IMR-90 (cell line): ENCODE data around the gene USH1G.

ENCODE experiments used
- BHLHE40 ChIP-seq: fragments of 150-350 bp; IDR thresholded peaks from 2 replicates; pipeline ENCODE4 v1.6.1; 2016; ENCODE audit warnings: mild to moderate bottlenecking, low read depth, low read length
- RAD21 ChIP-seq: IDR thresholded peaks from 2 replicates; pipeline ENCODE4 v1.6.1; 2012; ENCODE audit warnings: low read length, improper control_type of control experiment
- RFX5 ChIP-seq: IDR thresholded peaks from 2 replicates; pipeline ENCODE4 v1.8.0; 2012; ENCODE audit warnings: low read depth, mild to moderate bottlenecking, low read length, moderate library complexity
- SMC3 ChIP-seq: fragments of 150-350 bp; IDR thresholded peaks from 2 replicates; pipeline ENCODE4 v1.6.1; 2016; ENCODE audit warnings: low read depth, mild to moderate bottlenecking, antibody characterized with exemption, low read length, moderate library complexity
- TF ChIP-seq, protein P1 (sequence below): conservative IDR thresholded peaks from 2 replicates; pipeline ENCODE4 v1.5.1; 2012; ENCODE audit warnings: mild to moderate bottlenecking, low read depth, low read length, improper control_type of control experiment
- TF ChIP-seq, protein P2 (sequence below): fragments of 150-350 bp; IDR thresholded peaks from 2 replicates; pipeline ENCODE4 v1.6.1; 2016; ENCODE audit warnings: low read depth, mild to moderate bottlenecking, low read length, moderate library complexity, borderline replicate concordance

DNA sequence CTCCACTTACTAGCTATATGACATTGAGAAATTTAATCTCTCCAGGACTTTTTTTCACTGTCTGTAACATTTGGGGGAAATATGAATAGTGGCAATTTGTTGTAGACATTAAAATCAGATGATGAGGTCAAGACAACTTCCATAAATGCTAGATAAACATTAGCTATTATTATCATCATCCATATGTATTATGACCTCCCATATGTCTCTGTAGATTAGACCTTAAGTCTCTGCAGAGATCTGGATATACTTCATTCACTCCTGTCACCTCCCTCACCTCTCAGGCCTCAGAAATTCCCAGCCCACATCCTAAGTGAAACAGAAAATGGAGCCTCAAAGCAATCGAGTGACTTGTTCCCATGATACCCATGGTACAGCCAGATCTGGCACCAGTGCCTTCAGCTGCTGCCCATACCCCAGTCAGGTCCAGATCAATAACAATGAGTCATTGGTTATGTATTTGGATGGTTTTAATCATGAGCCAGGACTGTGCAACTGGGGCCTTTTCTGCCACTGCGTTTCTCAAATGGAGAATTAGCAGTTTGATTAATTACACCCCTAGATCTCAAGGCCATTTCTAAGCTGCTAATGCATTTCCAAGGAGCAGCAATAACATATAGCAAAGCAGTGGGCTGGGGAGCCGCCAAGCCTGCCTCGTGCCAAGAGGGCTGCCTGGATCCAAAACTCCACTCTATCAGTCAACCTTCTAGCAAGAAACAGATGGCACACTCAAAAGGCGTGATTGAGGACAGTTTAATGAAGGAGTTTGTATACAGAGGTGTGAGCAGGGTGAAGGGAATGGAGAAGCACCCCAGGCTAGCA is 47.7 kb downstream of the USH1G start:
- TF ChIP-seq, protein P1, sequence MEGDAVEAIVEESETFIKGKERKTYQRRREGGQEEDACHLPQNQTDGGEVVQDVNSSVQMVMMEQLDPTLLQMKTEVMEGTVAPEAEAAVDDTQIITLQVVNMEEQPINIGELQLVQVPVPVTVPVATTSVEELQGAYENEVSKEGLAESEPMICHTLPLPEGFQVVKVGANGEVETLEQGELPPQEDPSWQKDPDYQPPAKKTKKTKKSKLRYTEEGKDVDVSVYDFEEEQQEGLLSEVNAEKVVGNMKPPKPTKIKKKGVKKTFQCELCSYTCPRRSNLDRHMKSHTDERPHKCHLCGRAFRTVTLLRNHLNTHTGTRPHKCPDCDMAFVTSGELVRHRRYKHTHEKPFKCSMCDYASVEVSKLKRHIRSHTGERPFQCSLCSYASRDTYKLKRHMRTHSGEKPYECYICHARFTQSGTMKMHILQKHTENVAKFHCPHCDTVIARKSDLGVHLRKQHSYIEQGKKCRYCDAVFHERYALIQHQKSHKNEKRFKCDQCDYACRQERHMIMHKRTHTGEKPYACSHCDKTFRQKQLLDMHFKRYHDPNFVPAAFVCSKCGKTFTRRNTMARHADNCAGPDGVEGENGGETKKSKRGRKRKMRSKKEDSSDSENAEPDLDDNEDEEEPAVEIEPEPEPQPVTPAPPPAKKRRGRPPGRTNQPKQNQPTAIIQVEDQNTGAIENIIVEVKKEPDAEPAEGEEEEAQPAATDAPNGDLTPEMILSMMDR, result no peak
- TF ChIP-seq, protein P2, sequence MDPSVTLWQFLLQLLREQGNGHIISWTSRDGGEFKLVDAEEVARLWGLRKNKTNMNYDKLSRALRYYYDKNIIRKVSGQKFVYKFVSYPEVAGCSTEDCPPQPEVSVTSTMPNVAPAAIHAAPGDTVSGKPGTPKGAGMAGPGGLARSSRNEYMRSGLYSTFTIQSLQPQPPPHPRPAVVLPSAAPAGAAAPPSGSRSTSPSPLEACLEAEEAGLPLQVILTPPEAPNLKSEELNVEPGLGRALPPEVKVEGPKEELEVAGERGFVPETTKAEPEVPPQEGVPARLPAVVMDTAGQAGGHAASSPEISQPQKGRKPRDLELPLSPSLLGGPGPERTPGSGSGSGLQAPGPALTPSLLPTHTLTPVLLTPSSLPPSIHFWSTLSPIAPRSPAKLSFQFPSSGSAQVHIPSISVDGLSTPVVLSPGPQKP, result no peak
- TF ChIP-seq RAD21 (no peak), SMC3 (no peak), BHLHE40 (no peak), RFX5 (no peak)
